Amygdala (tissue), 56 donors: ENCODE measurements around the gene MRGPRG.

Experiments used
- DNase-seq, 56 donors: peaks; one replicate each; lab custom pipeline; 2025; lab: John Stamatoyannopoulos, UW

MRGPRG gene

GRCh38 chr11:3207526-3208189 lies 11.0 kb downstream of the MRGPRG start:
- DNase-seq, result no peak

GRCh38 chr11:3206922-3207204 lies 11.8 kb downstream of the MRGPRG start:
- DNase-seq, result no peak

GRCh38 chr11:3206156-3206921 lies 12.3 kb downstream of the MRGPRG start:
- DNase-seq, result no peak

GRCh38 chr11:3205261-3206155 lies 13.1 kb downstream of the MRGPRG start:
- no peak for DNase-seq

- DNase-seq, result no peak
Observed at GRCh38 chr11:3204141-3205015, 14.2 kb downstream of the MRGPRG start.

GRCh38 chr11:3203221-3204043 lies 15.2 kb downstream of the MRGPRG start:
- DNase-seq, result no peak

GRCh38 chr11:3202759-3203158 lies 15.9 kb downstream of the MRGPRG start:
- no peak for DNase-seq

GRCh38 chr11:3202305-3202704 lies 16.3 kb downstream of the MRGPRG start:
- no peak for DNase-seq

- no peak for DNase-seq
Observed at GRCh38 chr11:3201677-3202181, 16.9 kb downstream of the MRGPRG start.

GRCh38 chr11:3201112-3201581 lies 17.5 kb downstream of the MRGPRG start:
- DNase-seq, result no peak

GRCh38 chr11:3200388-3201111 lies 18.1 kb downstream of the MRGPRG start:
- no peak for DNase-seq

- no peak for DNase-seq
Observed at GRCh38 chr11:3199537-3200295, 18.9 kb downstream of the MRGPRG start.

- DNase-seq, result no peak
Observed at GRCh38 chr11:3198815-3199214, 19.8 kb downstream of the MRGPRG start.

- no peak for DNase-seq
Observed at GRCh38 chr11:3197878-3198528, 20.6 kb downstream of the MRGPRG start.

GRCh38 chr11:3197044-3197695 lies 21.4 kb downstream of the MRGPRG start:
- no peak for DNase-seq

GRCh38 chr11:3196161-3197043 lies 22.2 kb downstream of the MRGPRG start:
- no peak for DNase-seq
